ENCODE measurements around the gene ATG16L2.

GRCh38 chr11:72840780-72841179 is 26.6 kb downstream of the ATG16L2 start:
- TF ChIP-seq KAT7 (CRISPR knock-in tag; IDR thresholded peaks at IDR 0.05; ENCODE audit: borderline replicate concordance) (no peak), MAX (CRISPR knock-in tag; IDR thresholded peaks at IDR 0.05) (no peak), HMGXB4 (CRISPR knock-in tag; IDR thresholded peaks at IDR 0.05) (no peak), CTCF (IDR thresholded peaks at IDR 0.05) (no peak), TEAD4 (CRISPR knock-in tag; IDR thresholded peaks at IDR 0.05) (no peak)
